Endothelial cell (in vitro differentiated cells): ENCODE measurements around the gene NGB. TPM values are rescaled to one million over a fixed set of nuclear protein-coding genes. Genes with fewer than 3 reads are reported as not detected.

Source experiments
- DNase-seq: peaks from one replicate; pipeline ENCODE4 v3.0.0; 2021; ENCODE audit warnings: low spot score
- H3K27ac Mint-ChIP-seq: one replicate; pipeline ENCODE4 v1.8.0; 2021; ENCODE audit warnings: mixed read lengths, inconsistent platforms; ENCODE audit not compliant: unreplicated experiment
- H3K27me3 Mint-ChIP-seq: one replicate; pipeline ENCODE4 v1.8.0; 2021; ENCODE audit warnings: mild to moderate bottlenecking, moderate library complexity, mixed read lengths, inconsistent platforms; ENCODE audit not compliant: unreplicated experiment
- H3K36me3 Mint-ChIP-seq: one replicate; pipeline ENCODE4 v1.8.0; 2021; ENCODE audit warnings: mild to moderate bottlenecking, low read depth, mixed read lengths, inconsistent platforms; ENCODE audit not compliant: unreplicated experiment
- H3K4me1 Mint-ChIP-seq: one replicate; pipeline ENCODE4 v1.8.0; 2021; ENCODE audit warnings: mild to moderate bottlenecking, mixed read lengths, inconsistent platforms; ENCODE audit not compliant: unreplicated experiment
- H3K4me3 Mint-ChIP-seq: one replicate; pipeline ENCODE4 v1.8.0; 2021; ENCODE audit warnings: mild to moderate bottlenecking, mixed read lengths, inconsistent platforms; ENCODE audit not compliant: unreplicated experiment
- H3K9me3 Mint-ChIP-seq: one replicate; pipeline ENCODE4 v1.8.0; 2021; ENCODE audit warnings: mixed read lengths, inconsistent platforms; ENCODE audit not compliant: unreplicated experiment
- total RNA-seq: library from RNA; stranded (reverse); fragmentation: NEBNext Ultra II Directional; extraction: Animal tissue kit (Norgen Biotek cat#: 25700); gene quantifications from one replicate; pipeline ENCODE4 v1.2.1, GENCODE V29; 2021; ENCODE audit not compliant: unreplicated experiment
- TF ChIP-seq, protein P1 (sequence below): fragments of 200-600 bp; sonication (generic); IDR thresholded peaks from one replicate; pipeline ENCODE4 v1.5.0; 2021; ENCODE audit warnings: antibody characterized with exemption; ENCODE audit not compliant: unreplicated experiment

NGB gene
- total RNA-seq, 1 donor from 2014 or later: not detected

DNA sequence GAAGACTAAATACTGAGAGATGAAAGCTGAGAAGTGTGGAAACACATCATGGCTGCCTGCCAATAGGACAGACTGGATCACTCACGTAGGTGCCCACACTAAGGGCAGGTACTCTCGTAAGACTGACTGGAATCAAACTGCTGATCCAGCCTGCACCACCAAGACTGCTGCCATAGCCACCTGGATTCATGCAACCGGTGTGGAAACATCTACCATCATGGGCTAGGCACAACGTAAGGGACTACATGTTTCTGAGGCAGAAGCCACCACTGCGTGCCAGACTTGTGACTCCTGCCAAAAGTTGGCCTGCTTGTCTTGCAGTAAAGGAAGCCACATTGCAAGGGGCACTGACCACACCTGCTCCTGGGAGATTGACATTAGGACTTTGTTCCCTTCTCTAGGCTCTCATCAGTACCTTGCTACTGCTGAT lies 45.9 kb upstream of the NGB start:
- Mint-ChIP-seq H3K27ac (no peak overlapping the region), H3K36me3 (peaks cover 4% of the 10 kb centered on the region), H3K4me1 (peaks cover 13% of the 10 kb centered on the region), H3K4me3 (no peak overlapping the region), H3K9me3 (no peaks in the 10 kb centered on the region), H3K27me3 (peaks cover 14% of the 10 kb centered on the region)
- no peak for DNase-seq
- TF ChIP-seq, protein P1, sequence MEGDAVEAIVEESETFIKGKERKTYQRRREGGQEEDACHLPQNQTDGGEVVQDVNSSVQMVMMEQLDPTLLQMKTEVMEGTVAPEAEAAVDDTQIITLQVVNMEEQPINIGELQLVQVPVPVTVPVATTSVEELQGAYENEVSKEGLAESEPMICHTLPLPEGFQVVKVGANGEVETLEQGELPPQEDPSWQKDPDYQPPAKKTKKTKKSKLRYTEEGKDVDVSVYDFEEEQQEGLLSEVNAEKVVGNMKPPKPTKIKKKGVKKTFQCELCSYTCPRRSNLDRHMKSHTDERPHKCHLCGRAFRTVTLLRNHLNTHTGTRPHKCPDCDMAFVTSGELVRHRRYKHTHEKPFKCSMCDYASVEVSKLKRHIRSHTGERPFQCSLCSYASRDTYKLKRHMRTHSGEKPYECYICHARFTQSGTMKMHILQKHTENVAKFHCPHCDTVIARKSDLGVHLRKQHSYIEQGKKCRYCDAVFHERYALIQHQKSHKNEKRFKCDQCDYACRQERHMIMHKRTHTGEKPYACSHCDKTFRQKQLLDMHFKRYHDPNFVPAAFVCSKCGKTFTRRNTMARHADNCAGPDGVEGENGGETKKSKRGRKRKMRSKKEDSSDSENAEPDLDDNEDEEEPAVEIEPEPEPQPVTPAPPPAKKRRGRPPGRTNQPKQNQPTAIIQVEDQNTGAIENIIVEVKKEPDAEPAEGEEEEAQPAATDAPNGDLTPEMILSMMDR: no peak

DNA sequence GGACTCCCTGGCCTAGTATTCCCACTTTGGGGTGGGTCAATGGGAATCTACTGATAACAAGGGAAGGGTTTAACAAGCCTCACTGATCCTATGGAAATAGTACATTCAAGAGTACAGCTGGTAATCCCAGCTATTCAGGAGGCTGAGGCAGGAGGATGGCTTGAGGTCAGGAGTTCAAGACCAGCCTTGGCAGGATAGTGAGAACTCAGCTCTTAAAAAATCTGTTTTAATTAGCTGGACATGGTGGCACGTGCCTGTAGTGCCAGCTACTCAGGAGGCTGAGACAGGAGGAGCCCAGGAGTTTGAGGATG lies 45.1 kb upstream of the NGB start:
- TF ChIP-seq, protein P1: no peak
- no peak overlapping the region for H3K4me3 Mint-ChIP-seq
- peaks cover 14% of the 10 kb centered on the region for H3K27me3 Mint-ChIP-seq
- peaks cover 4% of the 10 kb centered on the region for H3K36me3 Mint-ChIP-seq
- H3K4me1 Mint-ChIP-seq: peaks cover 12% of the 10 kb centered on the region
- no peak overlapping the region for H3K27ac Mint-ChIP-seq
- no peaks in the 10 kb centered on the region for H3K9me3 Mint-ChIP-seq
- DNase-seq: no peak

DNA sequence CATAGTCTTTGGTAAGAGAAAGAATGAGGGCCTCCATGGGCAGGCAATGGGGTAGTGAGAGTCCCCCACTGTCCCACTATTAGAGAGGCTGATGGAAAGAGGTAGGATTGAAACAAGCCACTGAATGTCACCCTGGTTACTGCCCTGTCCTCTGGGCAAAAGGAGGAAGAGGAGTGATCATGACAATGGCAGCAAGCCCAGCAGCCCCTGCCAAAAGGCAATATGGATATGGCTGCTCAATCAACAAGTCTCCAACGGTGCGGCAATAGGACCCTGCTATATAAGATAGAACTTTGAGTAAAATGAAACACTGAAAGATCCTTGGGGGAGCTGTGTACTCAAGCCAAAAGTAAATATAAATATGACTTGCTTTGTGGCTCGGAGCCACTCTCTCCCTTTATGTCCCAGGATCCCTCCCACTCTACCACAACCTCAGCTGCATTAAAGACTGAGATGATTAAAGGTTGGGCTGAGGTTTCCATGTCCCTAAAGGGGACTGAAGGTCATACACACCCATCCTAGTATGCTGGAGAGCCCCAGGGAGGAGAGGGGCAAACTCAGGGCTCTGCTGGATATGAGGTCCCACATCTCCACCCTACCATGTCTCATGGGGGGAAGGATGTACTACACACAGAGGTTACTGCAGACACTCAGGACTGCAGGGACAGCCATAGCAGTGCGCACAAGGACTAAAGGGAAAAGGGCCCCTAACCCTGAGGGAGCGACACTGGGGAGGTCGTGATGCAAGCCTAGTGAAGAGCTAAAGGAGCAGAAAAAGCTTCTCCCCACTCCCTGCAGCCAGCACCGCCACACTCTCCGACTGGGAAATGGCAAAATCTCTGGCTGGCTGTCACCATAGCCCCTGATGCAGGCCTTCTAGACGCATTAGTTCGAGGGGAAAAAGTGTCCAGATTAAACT lies 43.8 kb upstream of the NGB start:
- Mint-ChIP-seq H3K27me3 (peaks cover 7% of the 10 kb centered on the region), H3K36me3 (peaks cover under 1% of the 10 kb centered on the region), H3K9me3 (no peaks in the 10 kb centered on the region), H3K4me3 (no peak overlapping the region), H3K4me1 (peaks cover 8% of the 10 kb centered on the region), H3K27ac (no peak overlapping the region)
- TF ChIP-seq, protein P1: no peak
- no peak for DNase-seq

DNA sequence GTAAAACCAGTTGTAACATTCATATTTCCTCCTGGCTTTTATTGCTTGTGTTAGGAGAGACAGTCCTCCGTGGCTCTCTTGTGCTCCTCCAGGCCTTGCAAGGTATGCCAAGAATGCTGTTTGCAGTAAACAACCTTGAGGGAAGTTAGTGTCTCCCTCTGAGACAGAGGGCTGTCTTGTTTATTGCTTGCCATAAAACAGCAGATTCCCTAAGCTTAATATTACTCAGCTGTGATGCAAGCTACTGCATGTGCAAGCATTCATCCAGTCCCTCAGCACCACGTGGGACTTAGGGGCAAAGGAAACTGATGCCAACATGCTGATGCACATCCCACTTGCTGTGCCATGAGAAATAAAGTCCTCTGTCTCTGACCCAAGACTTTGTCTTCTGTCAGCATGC lies 43.0 kb upstream of the NGB start:
- H3K27me3 Mint-ChIP-seq: peaks cover 4% of the 10 kb centered on the region
- no peaks in the 10 kb centered on the region for H3K36me3 Mint-ChIP-seq
- no peak overlapping the region for H3K27ac Mint-ChIP-seq
- no peak overlapping the region for H3K4me3 Mint-ChIP-seq
- no peak for DNase-seq
- peaks cover 5% of the 10 kb centered on the region for H3K4me1 Mint-ChIP-seq
- TF ChIP-seq, protein P1: no peak
- no peaks in the 10 kb centered on the region for H3K9me3 Mint-ChIP-seq

DNA sequence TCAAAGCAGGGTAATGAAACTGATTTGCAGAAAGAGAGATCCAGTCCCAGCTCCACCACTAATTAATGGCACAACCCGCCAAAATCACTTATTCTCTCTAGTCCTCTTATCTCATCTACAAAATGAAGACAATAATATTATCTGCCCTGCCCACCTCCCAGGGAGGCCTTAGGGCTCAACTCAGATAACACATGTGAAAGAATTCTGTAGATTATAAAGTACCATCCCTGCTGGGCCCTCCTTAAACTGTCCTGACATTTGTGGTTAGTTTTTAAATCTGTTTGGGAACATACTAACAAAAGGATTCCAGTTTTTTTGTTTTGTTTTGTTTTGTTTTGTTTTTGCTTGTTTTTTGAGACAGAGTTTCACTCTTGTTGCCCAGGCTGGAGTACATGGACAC lies 42.4 kb upstream of the NGB start:
- Mint-ChIP-seq H3K9me3 (no peaks in the 10 kb centered on the region), H3K27ac (no peak overlapping the region), H3K36me3 (no peaks in the 10 kb centered on the region), H3K27me3 (peaks cover 4% of the 10 kb centered on the region), H3K4me3 (no peak overlapping the region), H3K4me1 (peaks cover 9% of the 10 kb centered on the region)
- DNase-seq: no peak
- TF ChIP-seq, protein P1: no peak
